ENCODE results near the gene PHF14.

- TF ChIP-seq ARNTL (CRISPR knock-in tag; IDR thresholded peaks at IDR 0.05; ENCODE audit: borderline replicate concordance, low read depth) (no peak), PPARA (CRISPR knock-in tag; IDR thresholded peaks at IDR 0.05; ENCODE audit: borderline replicate concordance) (no peak), ESRRG (CRISPR knock-in tag; IDR thresholded peaks at IDR 0.05) (no peak), TOX (CRISPR knock-in tag; IDR thresholded peaks at IDR 0.05; ENCODE audit: borderline replicate concordance) (no peak), ZC3H10 (CRISPR knock-in tag; IDR thresholded peaks at IDR 0.05) (no peak), ZNF70 (CRISPR knock-in tag; IDR thresholded peaks at IDR 0.05) (no peak), ZFP3 (CRISPR knock-in tag; IDR thresholded peaks at IDR 0.05) (no peak), BACH2 (CRISPR knock-in tag; IDR thresholded peaks at IDR 0.05; ENCODE audit: borderline replicate concordance) (no peak), TSHZ2 (CRISPR knock-in tag; IDR thresholded peaks at IDR 0.05) (no peak), ZNF8 (CRISPR knock-in tag; IDR thresholded peaks at IDR 0.05) (no peak), TCF4 (CRISPR knock-in tag; IDR thresholded peaks at IDR 0.05; ENCODE audit: borderline replicate concordance) (no peak), RARB (CRISPR knock-in tag; IDR thresholded peaks at IDR 0.05) (no peak)
- TF ChIP-seq, protein P1, sequence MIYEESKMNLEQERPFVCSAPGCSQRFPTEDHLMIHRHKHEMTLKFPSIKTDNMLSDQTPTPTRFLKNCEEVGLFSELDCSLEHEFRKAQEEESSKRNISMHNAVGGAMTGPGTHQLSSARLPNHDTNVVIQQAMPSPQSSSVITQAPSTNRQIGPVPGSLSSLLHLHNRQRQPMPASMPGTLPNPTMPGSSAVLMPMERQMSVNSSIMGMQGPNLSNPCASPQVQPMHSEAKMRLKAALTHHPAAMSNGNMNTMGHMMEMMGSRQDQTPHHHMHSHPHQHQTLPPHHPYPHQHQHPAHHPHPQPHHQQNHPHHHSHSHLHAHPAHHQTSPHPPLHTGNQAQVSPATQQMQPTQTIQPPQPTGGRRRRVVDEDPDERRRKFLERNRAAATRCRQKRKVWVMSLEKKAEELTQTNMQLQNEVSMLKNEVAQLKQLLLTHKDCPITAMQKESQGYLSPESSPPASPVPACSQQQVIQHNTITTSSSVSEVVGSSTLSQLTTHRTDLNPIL (CRISPR knock-in tag; IDR thresholded peaks at IDR 0.05; ENCODE audit: low read depth) = no peak
- TF ChIP-seq, protein P2, sequence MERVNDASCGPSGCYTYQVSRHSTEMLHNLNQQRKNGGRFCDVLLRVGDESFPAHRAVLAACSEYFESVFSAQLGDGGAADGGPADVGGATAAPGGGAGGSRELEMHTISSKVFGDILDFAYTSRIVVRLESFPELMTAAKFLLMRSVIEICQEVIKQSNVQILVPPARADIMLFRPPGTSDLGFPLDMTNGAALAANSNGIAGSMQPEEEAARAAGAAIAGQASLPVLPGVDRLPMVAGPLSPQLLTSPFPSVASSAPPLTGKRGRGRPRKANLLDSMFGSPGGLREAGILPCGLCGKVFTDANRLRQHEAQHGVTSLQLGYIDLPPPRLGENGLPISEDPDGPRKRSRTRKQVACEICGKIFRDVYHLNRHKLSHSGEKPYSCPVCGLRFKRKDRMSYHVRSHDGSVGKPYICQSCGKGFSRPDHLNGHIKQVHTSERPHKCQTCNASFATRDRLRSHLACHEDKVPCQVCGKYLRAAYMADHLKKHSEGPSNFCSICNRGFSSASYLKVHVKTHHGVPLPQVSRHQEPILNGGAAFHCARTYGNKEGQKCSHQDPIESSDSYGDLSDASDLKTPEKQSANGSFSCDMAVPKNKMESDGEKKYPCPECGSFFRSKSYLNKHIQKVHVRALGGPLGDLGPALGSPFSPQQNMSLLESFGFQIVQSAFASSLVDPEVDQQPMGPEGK (CRISPR knock-in tag; IDR thresholded peaks at IDR 0.05; ENCODE audit: borderline replicate concordance) = no peak
Observed at GRCh38 chr7:11161499-11161898, 187.8 kb downstream of the PHF14 start.
